Measurements from ENCODE around the gene BTN1A1.

- TF ChIP-seq POLR2A (IDR thresholded peaks at IDR 0.05) (no peak), CTCF (IDR thresholded peaks at IDR 0.05) (no peak)
Measured at GRCh38 chr6:26538572-26538902, 38.4 kb downstream of the BTN1A1 start.

Measured in lower leg skin (tissue), 3 donors.